Prostate gland (tissue), 2 donors: Measurements from ENCODE around the gene CRYGD.

Source experiments
- CTCF ChIP-seq, 4 experiments: fragments of 200-600 bp in 2 of 4; fragments of 450-650 bp in 2 of 4; sonication (generic) in 2 of 4; IDR thresholded peaks; 1 replicate in 3 of 4; 2 replicates in 1 of 4; pipeline ENCODE4 v1.5.1; 2016 to 2019; ENCODE audit warnings: antibody characterized with exemption in 4 of 4, mild to moderate bottlenecking in 2 of 4, moderate library complexity in 2 of 4
- POLR2A ChIP-seq: fragments of 450-650 bp; IDR thresholded peaks from one replicate; pipeline ENCODE4 v1.6.1; 2016; ENCODE audit warnings: antibody characterized with exemption, mild to moderate bottlenecking
- POLR2AphosphoS5 ChIP-seq: sonication (generic); formaldehyde crosslinking; IDR thresholded peaks from one replicate; pipeline ENCODE4 v1.6.1; 2017; ENCODE audit warnings: antibody characterized with exemption

GRCh38 chr2:208125251-208125650, 927 bp upstream of the CRYGD start:
- no peak for TF ChIP-seq CTCF (IDR thresholded peaks at IDR 0.05)
- TF ChIP-seq POLR2AphosphoS5 = no peak
- no peak for TF ChIP-seq POLR2A
